GM21367 (cell line): ENCODE data around the gene TCF12.

Source experiments
- ATAC-seq: cut with Tn5 transposase; IDR thresholded peaks from one replicate; pipeline ENCODE4 v1.9.1; 2021; ENCODE audit not compliant: unreplicated experiment

Gene TCF12

GRCh38 chr15:57205027-57205855, 286.8 kb downstream of the TCF12 start:
- no peak for ATAC-seq

- ATAC-seq, result no peak
Measured at GRCh38 chr15:57205996-57206395, 287.6 kb downstream of the TCF12 start.

GRCh38 chr15:57213862-57214261, 295.4 kb downstream of the TCF12 start:
- no peak for ATAC-seq

- ATAC-seq, result no peak
Measured at GRCh38 chr15:57215326-57215725, 296.9 kb downstream of the TCF12 start.

GRCh38 chr15:57215881-57216280, 297.4 kb downstream of the TCF12 start:
- ATAC-seq, result no peak

GRCh38 chr15:57216288-57216687, 297.8 kb downstream of the TCF12 start:
- no peak for ATAC-seq

- ATAC-seq, result no peak
Measured at GRCh38 chr15:57217778-57218598, 299.5 kb downstream of the TCF12 start.

- ATAC-seq, result no peak
Measured at GRCh38 chr15:57218826-57219576, 300.6 kb downstream of the TCF12 start.

- ATAC-seq, result no peak
Measured at GRCh38 chr15:57220205-57220604, 301.8 kb downstream of the TCF12 start.

- ATAC-seq, result no peak
Measured at GRCh38 chr15:57221134-57221533, 302.7 kb downstream of the TCF12 start.

GRCh38 chr15:57223345-57223744, 304.9 kb downstream of the TCF12 start:
- no peak for ATAC-seq

GRCh38 chr15:57223887-57224286, 305.4 kb downstream of the TCF12 start:
- ATAC-seq, result no peak

GRCh38 chr15:57224664-57225063, 306.2 kb downstream of the TCF12 start:
- no peak for ATAC-seq

- ATAC-seq, result no peak
Measured at GRCh38 chr15:57227166-57227565, 308.7 kb downstream of the TCF12 start.

- no peak for ATAC-seq
Measured at GRCh38 chr15:57227899-57228298, 309.5 kb downstream of the TCF12 start.

- ATAC-seq, result no peak
Measured at GRCh38 chr15:57228395-57228794, 310.0 kb downstream of the TCF12 start.

GRCh38 chr15:57229051-57229450, 310.6 kb downstream of the TCF12 start:
- no peak for ATAC-seq

GRCh38 chr15:57231559-57231958, 313.1 kb downstream of the TCF12 start:
- ATAC-seq, result no peak

GRCh38 chr15:57234156-57234555, 315.7 kb downstream of the TCF12 start:
- ATAC-seq, result no peak

- no peak for ATAC-seq
Measured at GRCh38 chr15:57235186-57235585, 316.7 kb downstream of the TCF12 start.

- ATAC-seq, result no peak
Measured at GRCh38 chr15:57235873-57236272, 317.4 kb downstream of the TCF12 start.
